HUES6 (cell line): ENCODE results near the gene FBXO22.
"Not testable (repeated sequence)": the region's sequence is repeated elsewhere in the genome, so short reads cannot be mapped to it uniquely, and the experiment has no call there.

Experiments
- H3K27ac ChIP-seq: 2 replicates; pipeline ENCODE4 v1.7.0; 2013; ENCODE audit warnings: low read depth, mild to moderate bottlenecking, low read length, inconsistent platforms
- H3K27me3 ChIP-seq: 2 replicates; pipeline ENCODE4 v1.6.1; 2013; ENCODE audit warnings: low read length; ENCODE audit not compliant: control insufficient read depth, insufficient read depth
- H3K36me3 ChIP-seq: 2 replicates; pipeline ENCODE4 v1.6.1; 2013; ENCODE audit warnings: low read length; ENCODE audit not compliant: control insufficient read depth, insufficient read depth
- H3K4me1 ChIP-seq: 2 replicates; pipeline ENCODE4 v1.6.1; 2013; ENCODE audit warnings: low read length; ENCODE audit not compliant: control insufficient read depth, insufficient read depth
- H3K4me3 ChIP-seq: 2 replicates; pipeline ENCODE4 v1.5.1; 2013; ENCODE audit warnings: low read depth, low read length
- H3K9ac ChIP-seq: one replicate; pipeline ENCODE4 v1.6.1; 2013; ENCODE audit warnings: mild to moderate bottlenecking, low read length
- H3K9me3 ChIP-seq: 2 replicates; pipeline ENCODE4 v1.6.1; 2013; ENCODE audit warnings: low read depth, low read length; ENCODE audit not compliant: control insufficient read depth, insufficient read depth

The FBXO22 gene

DNA sequence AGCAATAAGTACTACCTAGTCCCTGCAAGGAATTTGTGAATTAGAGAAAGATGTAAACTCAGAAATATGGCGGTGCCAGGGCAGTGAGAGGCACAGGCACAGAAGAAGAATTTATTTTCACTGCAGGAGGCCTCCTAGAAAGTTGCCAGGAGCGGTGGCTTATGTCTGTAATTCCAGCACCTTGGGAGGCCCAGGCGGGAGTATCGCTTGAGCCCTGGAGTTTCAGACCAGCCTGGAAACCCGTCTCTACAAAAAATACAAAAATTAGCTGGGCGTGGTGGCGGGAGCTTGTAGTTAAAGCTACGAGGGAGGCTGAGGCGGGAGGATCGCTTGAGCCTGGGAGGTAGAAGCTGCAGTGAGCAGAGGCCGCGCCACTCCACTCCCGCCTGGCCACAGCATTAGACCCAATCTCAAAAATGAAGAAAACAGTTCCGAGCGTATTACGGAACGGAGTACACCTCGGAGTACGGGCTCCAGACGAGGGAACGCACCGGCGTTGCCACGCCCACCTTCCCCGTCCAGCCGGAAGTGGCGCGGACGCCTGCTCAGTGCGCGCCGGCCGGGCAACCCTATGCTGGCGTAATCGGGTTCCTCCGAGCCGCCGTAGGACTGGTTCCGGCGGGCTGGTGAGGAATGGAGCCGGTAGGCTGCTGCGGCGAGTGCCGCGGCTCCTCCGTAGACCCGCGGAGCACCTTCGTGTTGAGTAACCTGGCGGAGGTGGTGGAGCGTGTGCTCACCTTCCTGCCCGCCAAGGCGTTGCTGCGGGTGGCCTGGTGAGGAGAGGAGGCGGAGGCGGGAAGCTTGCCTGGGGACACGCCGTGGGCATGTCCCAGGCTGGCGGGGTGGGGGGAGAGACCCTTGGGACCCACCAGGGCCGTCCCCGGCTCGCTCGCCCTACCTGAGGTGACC lies at the start of gene FBXO22:
Gene FBXO22, plus strand, starts transcription at position 548 of the 909 bp plus-strand sequence. Its CDS starts 86 bp downstream, at position 634.
- H3K9me3 ChIP-seq = no peaks in the 10 kb centered on the region
- H3K27ac ChIP-seq = peak within 1 kb of the TSS; percentile 91
- H3K4me1 ChIP-seq = peaks cover 25% of the 10 kb centered on the region
- peak within 1 kb of the TSS; percentile 97 for H3K9ac ChIP-seq
- H3K27me3 ChIP-seq = no peaks in the 10 kb centered on the region
- H3K36me3 ChIP-seq = peaks cover 35% of the 10 kb centered on the region
- H3K4me3 ChIP-seq = peak within 1 kb of the TSS; percentile 96

DNA sequence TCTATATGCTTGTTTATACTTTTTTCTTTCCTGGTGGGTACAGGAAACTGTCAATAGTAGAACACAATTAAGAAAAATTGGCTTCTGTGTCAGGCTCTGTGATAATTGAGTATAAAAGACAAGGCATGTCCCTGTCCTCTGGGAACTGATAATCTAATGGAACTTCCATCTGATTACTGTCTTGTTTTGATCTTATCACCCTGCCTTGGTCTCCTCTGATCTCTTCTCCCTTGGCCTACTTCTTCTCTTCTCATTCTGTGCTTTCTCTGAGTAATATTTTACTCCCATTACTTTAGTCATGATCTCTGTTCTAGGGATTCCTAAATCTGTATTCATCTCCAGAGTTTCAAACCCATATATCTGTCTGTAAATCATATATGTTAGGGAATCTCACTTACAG lies 45.8 kb upstream of the FBXO22 start:
- Histone ChIP-seq H3K36me3 (peaks cover 47% of the 10 kb centered on the region), H3K9me3 (no peaks in the 10 kb centered on the region), H3K4me3 (no peak overlapping the region), H3K9ac (no peak overlapping the region), H3K27me3 (no peaks in the 10 kb centered on the region), H3K27ac (no peak overlapping the region), H3K4me1 (peaks cover 16% of the 10 kb centered on the region)

DNA sequence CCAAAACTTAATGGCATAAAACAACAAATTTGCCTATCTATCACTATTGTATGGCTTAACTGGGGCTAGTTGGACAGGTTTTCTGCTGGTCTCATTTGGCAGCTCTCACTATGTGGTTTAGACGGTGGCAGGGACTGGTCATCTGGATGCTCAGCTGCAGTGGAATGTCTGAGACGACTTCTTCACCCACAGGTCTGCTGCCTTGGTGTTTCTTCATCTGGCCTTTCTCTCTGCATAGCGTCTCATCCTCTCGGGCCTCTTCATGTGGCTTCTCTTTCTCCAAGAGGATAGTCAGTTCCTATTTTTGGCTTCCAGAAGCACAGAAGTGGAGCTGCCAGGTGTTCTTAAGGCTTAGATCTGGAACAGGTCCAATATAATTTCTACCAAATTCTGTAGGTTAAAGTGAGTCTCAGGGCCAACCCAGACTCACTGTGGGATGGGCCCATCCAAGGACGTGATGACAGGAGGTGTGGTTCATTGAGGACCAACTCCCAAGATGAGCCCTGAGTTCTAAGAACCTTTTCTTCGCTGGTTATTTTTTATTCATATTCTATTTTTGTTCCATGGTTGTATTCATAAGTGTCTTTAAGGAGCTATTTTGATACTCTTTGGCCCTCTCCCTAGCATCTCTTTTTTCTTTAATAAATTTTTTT lies 41.8 kb upstream of the FBXO22 start:
- H3K9ac ChIP-seq = no peak overlapping the region
- H3K4me1 ChIP-seq = peaks cover 22% of the 10 kb centered on the region
- no peaks in the 10 kb centered on the region for H3K27me3 ChIP-seq
- no peaks in the 10 kb centered on the region for H3K9me3 ChIP-seq
- H3K27ac ChIP-seq = no peak overlapping the region
- H3K4me3 ChIP-seq = no peak overlapping the region
- peaks cover 28% of the 10 kb centered on the region for H3K36me3 ChIP-seq

DNA sequence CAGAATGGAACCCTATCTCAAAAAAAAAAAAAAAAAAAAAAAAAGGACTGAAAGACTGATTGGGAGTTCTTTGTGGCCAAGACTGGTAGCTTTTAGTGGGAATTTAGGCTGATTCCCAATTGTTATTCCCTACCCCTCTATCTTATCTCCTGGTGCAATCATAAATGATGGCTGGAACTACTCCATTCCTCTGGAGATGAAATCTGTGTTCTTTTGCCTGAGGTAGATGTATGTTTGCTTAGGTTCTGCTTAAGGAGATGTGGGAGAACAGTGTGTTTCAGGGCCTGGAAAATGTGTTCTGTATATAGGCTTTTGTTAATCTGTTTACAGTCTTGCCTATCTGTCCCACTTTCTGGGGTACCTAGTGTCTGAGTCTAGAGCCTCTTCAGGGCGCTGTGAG lies 40.9 kb upstream of the FBXO22 start:
- peaks cover 30% of the 10 kb centered on the region for H3K4me1 ChIP-seq

DNA sequence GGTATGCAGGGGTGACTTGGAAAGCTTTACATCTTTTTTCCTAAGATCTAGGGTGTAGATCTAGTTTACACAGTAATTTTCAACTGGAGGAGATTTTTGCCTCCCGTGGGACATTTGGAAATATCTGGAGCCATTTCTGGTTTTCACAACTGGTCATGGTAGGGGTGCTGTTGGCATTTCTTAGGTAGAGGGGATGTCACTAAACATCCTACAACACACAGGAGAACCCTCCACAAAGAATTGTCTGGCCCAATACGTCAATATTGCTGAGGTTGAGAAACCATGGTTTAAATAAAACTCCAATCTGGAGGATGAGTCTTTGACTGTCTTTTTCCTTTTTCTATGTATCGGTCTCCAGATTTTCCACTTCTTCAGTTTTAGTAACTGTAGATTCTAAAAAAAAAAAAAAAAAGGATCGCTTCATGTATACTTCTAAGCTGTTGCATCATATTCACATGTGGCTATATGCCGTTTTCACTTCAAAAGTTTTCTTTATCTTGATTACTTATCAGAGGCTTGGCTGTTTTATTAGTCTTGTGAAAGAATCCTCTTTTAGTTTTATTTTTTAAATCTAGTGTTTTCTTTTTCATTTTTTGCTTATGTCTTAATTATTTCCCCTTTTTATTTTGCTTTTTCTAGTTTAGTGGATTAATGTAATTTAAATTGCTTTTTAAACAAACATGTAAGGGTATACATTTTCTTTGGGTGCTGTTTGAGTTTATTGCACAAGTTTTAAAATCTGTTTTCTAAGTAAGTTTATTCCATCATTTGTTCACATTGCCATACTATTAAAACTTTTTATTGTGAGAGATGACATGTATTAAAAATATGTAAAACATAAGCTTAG lies 39.2 kb upstream of the FBXO22 start:
- H3K4me1 ChIP-seq = peaks cover 26% of the 10 kb centered on the region
- H3K4me3 ChIP-seq = no peak overlapping the region
- no peak overlapping the region for H3K27ac ChIP-seq
- peaks cover 22% of the 10 kb centered on the region for H3K36me3 ChIP-seq
- no peaks in the 10 kb centered on the region for H3K9me3 ChIP-seq
- no peaks in the 10 kb centered on the region for H3K27me3 ChIP-seq
- no peak overlapping the region for H3K9ac ChIP-seq

More for the DNA sequence above, 40.9 kb upstream of the FBXO22 start:
- Histone ChIP-seq H3K36me3 (peaks cover 26% of the 10 kb centered on the region), H3K27ac (no peak overlapping the region), H3K27me3 (no peaks in the 10 kb centered on the region), H3K4me3 (no peak overlapping the region), H3K9me3 (no peaks in the 10 kb centered on the region), H3K9ac (no peak overlapping the region)

DNA sequence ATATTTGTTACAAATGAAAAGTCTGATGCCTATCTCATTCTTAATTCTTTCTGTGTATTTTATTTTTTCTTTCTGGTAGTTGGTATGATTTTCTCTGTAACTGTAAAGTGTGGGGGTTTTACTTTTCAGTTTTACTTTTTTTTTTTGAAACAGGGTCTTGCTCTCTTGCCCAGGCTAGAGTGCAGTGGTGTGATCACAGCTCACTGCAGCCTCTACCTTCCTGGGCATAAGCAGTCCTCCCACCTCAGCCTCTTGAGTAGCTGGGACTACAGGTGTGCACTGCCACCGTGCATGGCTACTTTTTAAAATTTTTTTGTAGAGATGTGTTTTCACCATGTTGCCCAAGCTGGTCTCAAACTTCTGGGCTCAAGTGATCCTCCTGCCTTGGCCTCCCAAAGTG lies 37.6 kb upstream of the FBXO22 start:
- H3K4me3 ChIP-seq, H3K9me3 ChIP-seq, H3K27ac ChIP-seq, H3K27me3 ChIP-seq, H3K9ac ChIP-seq: not testable (repeated sequence)
- H3K4me1 ChIP-seq = peaks cover 40% of the 10 kb centered on the region
- H3K36me3 ChIP-seq = peaks cover 23% of the 10 kb centered on the region

DNA sequence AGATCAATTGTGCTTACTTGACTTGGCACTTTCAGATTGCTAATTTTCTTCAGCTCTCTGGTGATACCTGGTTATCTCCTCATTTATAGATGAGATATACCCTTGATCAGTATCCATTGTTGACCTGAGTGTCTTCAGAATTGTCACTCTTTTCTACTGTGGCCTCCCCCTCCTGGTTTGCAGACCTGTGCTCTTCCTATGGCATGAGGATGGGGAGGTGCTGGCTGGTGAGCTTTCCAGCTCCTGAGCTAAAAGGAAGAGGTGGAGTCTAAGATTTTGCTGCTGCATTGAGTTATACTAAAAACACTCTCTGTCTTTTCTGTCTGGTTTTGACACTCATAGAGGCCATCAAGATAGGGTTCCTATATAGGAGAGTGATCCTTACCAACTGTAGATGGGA lies 36.8 kb upstream of the FBXO22 start:
- Histone ChIP-seq H3K4me3 (no peak overlapping the region), H3K27ac (no peak overlapping the region), H3K36me3 (peaks cover 20% of the 10 kb centered on the region), H3K4me1 (peaks cover 47% of the 10 kb centered on the region), H3K9me3 (no peaks in the 10 kb centered on the region), H3K9ac (no peak overlapping the region), H3K27me3 (no peaks in the 10 kb centered on the region)

DNA sequence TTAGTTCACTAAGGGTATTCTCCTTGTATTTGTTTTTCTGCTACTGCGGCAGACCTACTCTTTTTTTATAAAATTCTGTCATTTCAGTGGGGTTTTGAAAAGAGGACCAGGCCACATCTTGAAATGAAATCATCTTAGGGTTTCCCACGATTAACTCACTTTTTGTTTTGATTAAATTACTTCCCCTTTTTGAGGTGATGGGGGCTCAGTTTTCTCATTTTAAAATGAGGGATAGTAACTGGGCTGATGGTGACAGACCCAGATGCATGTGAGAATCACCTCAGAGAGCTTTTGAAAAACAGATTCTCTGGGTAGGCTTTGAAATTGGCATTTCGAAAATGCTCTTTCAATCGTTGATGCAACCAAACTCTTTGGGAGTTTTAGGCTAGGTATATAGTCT lies 36.2 kb upstream of the FBXO22 start:
- H3K4me3 ChIP-seq = no peak overlapping the region
- peaks cover 18% of the 10 kb centered on the region for H3K36me3 ChIP-seq
- H3K9ac ChIP-seq = no peak overlapping the region
- 0 out of 2 replicates have a peak overlapping the region, but pooled peaks have one; percentile 23 for H3K27ac ChIP-seq
- peaks cover 51% of the 10 kb centered on the region for H3K4me1 ChIP-seq
- H3K27me3 ChIP-seq = no peaks in the 10 kb centered on the region
- H3K9me3 ChIP-seq = no peaks in the 10 kb centered on the region

DNA sequence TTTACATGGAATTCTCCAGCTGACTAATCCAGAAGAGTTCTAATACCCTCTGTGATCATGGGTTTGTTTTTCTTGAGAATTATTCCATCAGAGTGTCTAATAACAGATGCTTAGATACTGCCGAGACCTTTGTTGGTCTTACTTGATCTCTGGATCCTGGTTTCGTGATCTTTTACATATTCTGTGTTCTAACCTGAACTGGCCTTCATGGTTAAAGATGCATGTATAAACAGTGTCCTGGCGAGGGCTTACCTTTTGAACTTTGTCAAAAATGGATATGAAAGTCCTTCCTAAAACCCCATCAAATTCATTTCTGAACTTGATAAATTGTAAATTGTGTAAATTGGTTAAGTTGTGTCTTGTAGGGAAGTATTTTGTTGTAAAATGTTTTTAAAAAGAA lies 35.7 kb upstream of the FBXO22 start:
- no peaks in the 10 kb centered on the region for H3K27me3 ChIP-seq
- no peak overlapping the region; the same call in 1 of the 2 replicates for H3K4me3 ChIP-seq
- H3K4me1 ChIP-seq = peaks cover 54% of the 10 kb centered on the region
- no peak overlapping the region for H3K9ac ChIP-seq
- H3K27ac ChIP-seq = no peak overlapping the region
- no peaks in the 10 kb centered on the region for H3K9me3 ChIP-seq
- peaks cover 21% of the 10 kb centered on the region for H3K36me3 ChIP-seq

DNA sequence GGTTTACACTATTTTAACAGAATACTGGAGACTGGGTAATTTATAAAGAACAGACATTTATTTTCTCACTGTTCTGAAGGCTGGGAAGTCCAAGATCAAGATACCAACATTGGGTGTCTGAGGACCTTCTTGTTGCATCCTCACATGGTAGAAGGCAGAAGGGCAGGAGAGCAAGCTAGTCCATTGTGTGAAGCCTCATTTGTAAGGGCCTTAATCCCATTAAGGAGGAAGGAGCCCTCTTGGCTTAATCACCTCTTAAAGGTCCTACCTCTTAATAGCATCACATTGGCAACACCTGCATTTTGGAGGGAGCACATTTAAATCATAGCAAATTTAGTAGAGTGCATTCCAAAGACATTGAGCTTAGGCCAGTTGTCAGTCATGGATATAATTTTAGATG lies 34.2 kb upstream of the FBXO22 start:
- no peaks in the 10 kb centered on the region for H3K9me3 ChIP-seq
- peak overlapping the region; percentile 47; the same call in 1 of the 2 replicates for H3K27ac ChIP-seq
- H3K4me3 ChIP-seq = no peak overlapping the region
- H3K36me3 ChIP-seq = peaks cover 27% of the 10 kb centered on the region
- H3K4me1 ChIP-seq = peaks cover 56% of the 10 kb centered on the region
- H3K9ac ChIP-seq = no peak overlapping the region
- H3K27me3 ChIP-seq = no peaks in the 10 kb centered on the region
